Mesodermal cell (in vitro differentiated cells): Measurements from ENCODE around the gene NR3C2.

ENCODE experiments used
- H3K27ac ChIP-seq: 2 replicates; pipeline ENCODE4 v1.7.0; 2013; ENCODE audit warnings: mild to moderate bottlenecking, low read depth, low read length, moderate library complexity; ENCODE audit not compliant: severe bottlenecking
- H3K36me3 ChIP-seq: 2 replicates; pipeline ENCODE4 v1.7.1; 2013; ENCODE audit warnings: mild to moderate bottlenecking, low read length, moderate library complexity; ENCODE audit not compliant: control insufficient read depth, insufficient read depth
- H3K4me1 ChIP-seq: one replicate; pipeline ENCODE4 v1.7.1; 2013; ENCODE audit warnings: mild to moderate bottlenecking, low read length; ENCODE audit not compliant: insufficient read depth, control insufficient read depth, poor library complexity, severe bottlenecking
- H3K4me3 ChIP-seq: 2 replicates; pipeline ENCODE4 v1.7.0; 2013; ENCODE audit warnings: low read length, control low read depth, mild to moderate bottlenecking; ENCODE audit not compliant: insufficient read depth, poor library complexity, severe bottlenecking; ENCODE audit errors: extremely low read depth
- H3K9me3 ChIP-seq: 2 replicates; pipeline ENCODE4 v1.7.1; 2013; ENCODE audit warnings: mild to moderate bottlenecking, low read length, moderate library complexity; ENCODE audit not compliant: control insufficient read depth
- WGBS, 2 experiments: methylation state at CpG; one replicate each; pipeline ENCODE4 v1.1.5; 2013; ENCODE audit warnings: missing lambda C conversion rate in 2 of 2; ENCODE audit not compliant: insufficient coverage in 2 of 2; 5-methylcytosine and 5-hydroxymethylcytosine counted together

The NR3C2 gene

GRCh38 chr4:148435654-148436406 lies 6.4 kb downstream of the NR3C2 start:
- no peaks in the 10 kb centered on the region for H3K4me1 ChIP-seq
- no peak overlapping the region for H3K27ac ChIP-seq
- H3K4me3 ChIP-seq, result no peak overlapping the region
- H3K36me3 ChIP-seq, result no peaks in the 10 kb centered on the region
- WGBS, 2 experiments, result 87 to 91% methylated on average over 16 of the region's 16 CpGs
- H3K9me3 ChIP-seq, result no peaks in the 10 kb centered on the region

- H3K9me3 ChIP-seq, result no peaks in the 10 kb centered on the region
- no CpG with 5 or more reads among the region's 2 CpGs for WGBS, 2 experiments
- no peaks in the 10 kb centered on the region for H3K36me3 ChIP-seq
- no peak overlapping the region for H3K27ac ChIP-seq
- no peaks in the 10 kb centered on the region for H3K4me1 ChIP-seq
- H3K4me3 ChIP-seq, result no peak overlapping the region
Observed at GRCh38 chr4:148434075-148434773, 8.0 kb downstream of the NR3C2 start.

GRCh38 chr4:148431401-148431800 lies 10.8 kb downstream of the NR3C2 start:
- H3K9me3 ChIP-seq, result no peaks in the 10 kb centered on the region
- WGBS, 2 experiments, result 80 to 97% methylated on average over 4 of the region's 4 CpGs
- H3K4me1 ChIP-seq, result no peaks in the 10 kb centered on the region
- no peak overlapping the region for H3K4me3 ChIP-seq
- no peaks in the 10 kb centered on the region for H3K36me3 ChIP-seq
- no peak overlapping the region for H3K27ac ChIP-seq

GRCh38 chr4:148430854-148431253 lies 11.4 kb downstream of the NR3C2 start:
- 100% methylated on average over 1 of the region's 3 CpGs; no CpG with 5 or more reads in 1 of the 2 experiments for WGBS, 2 experiments

GRCh38 chr4:148429206-148429605 lies 13.0 kb downstream of the NR3C2 start:
- no peak overlapping the region for H3K27ac ChIP-seq
- no peak overlapping the region for H3K4me3 ChIP-seq
- no peaks in the 10 kb centered on the region for H3K36me3 ChIP-seq
- WGBS, 2 experiments, result 89% methylated on average over 1 of the region's 2 CpGs; no CpG with 5 or more reads in 1 of the 2 experiments
- no peaks in the 10 kb centered on the region for H3K4me1 ChIP-seq
- no peaks in the 10 kb centered on the region for H3K9me3 ChIP-seq

More at GRCh38 chr4:148430854-148431253, 11.4 kb downstream of the NR3C2 start:
- Histone ChIP-seq H3K27ac (no peak overlapping the region), H3K4me1 (no peaks in the 10 kb centered on the region), H3K4me3 (no peak overlapping the region), H3K36me3 (no peaks in the 10 kb centered on the region), H3K9me3 (no peaks in the 10 kb centered on the region)

GRCh38 chr4:148426643-148427042 lies 15.6 kb downstream of the NR3C2 start:
- no peaks in the 10 kb centered on the region for H3K9me3 ChIP-seq
- no peak overlapping the region for H3K4me3 ChIP-seq
- WGBS, 2 experiments, result 95 to 100% methylated on average over 1 to 5 of the region's 5 CpGs
- H3K4me1 ChIP-seq, result no peaks in the 10 kb centered on the region
- H3K27ac ChIP-seq, result no peak overlapping the region
- H3K36me3 ChIP-seq, result no peaks in the 10 kb centered on the region

- Histone ChIP-seq H3K4me1 (no peaks in the 10 kb centered on the region), H3K9me3 (no peaks in the 10 kb centered on the region), H3K4me3 (no peak overlapping the region), H3K27ac (no peak overlapping the region), H3K36me3 (no peaks in the 10 kb centered on the region)
- WGBS, 2 experiments, result 90 to 98% methylated on average over 4 of the region's 5 CpGs
Observed at GRCh38 chr4:148425327-148426110, 16.7 kb downstream of the NR3C2 start.

GRCh38 chr4:148420397-148420796 lies 21.8 kb downstream of the NR3C2 start:
- Histone ChIP-seq H3K36me3 (no peaks in the 10 kb centered on the region), H3K9me3 (no peaks in the 10 kb centered on the region), H3K4me3 (no peak overlapping the region), H3K27ac (no peak overlapping the region), H3K4me1 (no peaks in the 10 kb centered on the region)
- WGBS, 2 experiments, result no CpG with 5 or more reads among the region's 2 CpGs

- H3K27ac ChIP-seq, result no peak overlapping the region
- H3K36me3 ChIP-seq, result no peaks in the 10 kb centered on the region
- H3K4me3 ChIP-seq, result no peak overlapping the region
- no peaks in the 10 kb centered on the region for H3K9me3 ChIP-seq
- no CpG with 5 or more reads among the region's 2 CpGs for WGBS, 2 experiments
- H3K4me1 ChIP-seq, result no peaks in the 10 kb centered on the region
Observed at GRCh38 chr4:148415500-148415899, 26.7 kb downstream of the NR3C2 start.

- WGBS, 2 experiments, result 90% methylated on average over 2 of the region's 2 CpGs; no CpG with 5 or more reads in 1 of the 2 experiments
Observed at GRCh38 chr4:148412460-148412994, 29.7 kb downstream of the NR3C2 start.

More at GRCh38 chr4:148412460-148412994, 29.7 kb downstream of the NR3C2 start:
- no peaks in the 10 kb centered on the region for H3K4me1 ChIP-seq
- no peaks in the 10 kb centered on the region for H3K36me3 ChIP-seq
- H3K27ac ChIP-seq, result no peak overlapping the region
- no peaks in the 10 kb centered on the region for H3K9me3 ChIP-seq
- H3K4me3 ChIP-seq, result no peak overlapping the region
